Measurements from ENCODE around the gene TRPC4.

TRPC4 gene

DNA sequence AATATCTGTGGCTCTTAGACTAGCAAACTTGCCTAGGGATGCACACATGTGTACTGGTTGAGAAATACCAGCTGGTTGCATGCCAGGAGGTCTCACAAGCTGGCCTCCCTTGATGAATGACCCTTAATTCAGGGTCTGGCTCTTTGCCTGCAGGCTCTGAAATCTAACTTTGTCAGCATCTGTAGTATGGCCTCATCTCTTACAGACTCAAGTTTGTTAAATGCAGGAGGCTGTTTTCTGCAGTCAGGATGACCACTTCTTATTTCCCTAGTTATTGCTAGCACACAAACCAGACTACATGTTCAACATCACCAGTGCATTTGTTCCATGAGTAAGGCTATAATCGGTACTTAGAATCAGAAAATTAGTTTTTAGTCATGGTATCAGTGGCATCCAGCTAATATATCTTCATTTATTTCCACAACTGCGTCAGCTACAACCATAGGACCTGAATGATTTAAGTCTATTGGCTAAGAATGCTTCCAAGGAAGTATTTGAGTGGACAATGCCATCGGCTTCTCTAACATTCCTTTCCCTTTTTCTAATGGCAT is 247.7 kb downstream of the TRPC4 start:
- no peaks in the 10 kb centered on the region for H3K9me3 ChIP-seq (ENCODE audit: control insufficient read depth in 5 of 5, low read length in 5 of 5)
- no peak overlapping the region for H3K27ac ChIP-seq (ENCODE audit: low read depth, low read length)
- no peaks in the 10 kb centered on the region for H3K36me3 ChIP-seq (ENCODE audit: control insufficient read depth in 5 of 5, insufficient read depth in 5 of 5, low read length in 5 of 5)
- H3K4me1 ChIP-seq (ENCODE audit: control insufficient read depth in 5 of 5, insufficient read depth in 5 of 5, low read length in 5 of 5) = peaks cover 0 to 10% (median 7%) of the 10 kb centered on the region in 5 donors
- no peak overlapping the region for H3K9ac ChIP-seq (ENCODE audit: low read length in 5 of 5)
- no peaks in the 10 kb centered on the region for H3K27me3 ChIP-seq (ENCODE audit: control insufficient read depth in 5 of 5, insufficient read depth in 4 of 5, low read length in 5 of 5)
- no peak overlapping the region for H3K4me3 ChIP-seq (ENCODE audit: low read depth in 1 of 5, low read length in 5 of 5)

DNA sequence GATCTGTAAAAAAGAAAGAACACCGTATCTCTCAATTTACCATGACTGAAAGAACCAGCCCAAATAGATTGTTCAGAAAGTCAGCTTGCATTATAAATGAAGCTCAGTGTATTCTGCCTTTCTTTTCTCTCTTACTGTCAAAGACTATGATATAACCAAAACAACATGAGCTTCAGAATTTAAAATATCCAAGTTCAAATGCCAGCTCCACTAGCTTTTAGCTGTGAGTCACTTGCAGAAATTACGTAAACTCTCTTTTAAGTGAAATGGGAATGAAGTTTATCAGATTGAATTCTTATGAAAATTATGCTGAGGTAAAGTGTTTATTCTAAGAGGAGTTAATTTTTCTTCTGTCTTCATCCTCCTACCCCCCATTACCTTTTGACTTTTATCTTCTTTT is 251.0 kb downstream of the TRPC4 start:
- H3K36me3 ChIP-seq (ENCODE audit: control insufficient read depth in 5 of 5, insufficient read depth in 5 of 5, low read length in 5 of 5) = no peaks in the 10 kb centered on the region
- H3K27me3 ChIP-seq (ENCODE audit: control insufficient read depth in 5 of 5, insufficient read depth in 4 of 5, low read length in 5 of 5) = no peaks in the 10 kb centered on the region
- peaks cover 0 to 10% (median 7%) of the 10 kb centered on the region in 5 donors for H3K4me1 ChIP-seq (ENCODE audit: control insufficient read depth in 5 of 5, insufficient read depth in 5 of 5, low read length in 5 of 5)
- H3K9ac ChIP-seq (ENCODE audit: low read length in 5 of 5) = no peak overlapping the region
- H3K27ac ChIP-seq (ENCODE audit: low read depth, low read length) = no peak overlapping the region
- no peak overlapping the region for H3K4me3 ChIP-seq (ENCODE audit: low read depth in 1 of 5, low read length in 5 of 5)
- H3K9me3 ChIP-seq (ENCODE audit: control insufficient read depth in 5 of 5, low read length in 5 of 5) = no peaks in the 10 kb centered on the region

DNA sequence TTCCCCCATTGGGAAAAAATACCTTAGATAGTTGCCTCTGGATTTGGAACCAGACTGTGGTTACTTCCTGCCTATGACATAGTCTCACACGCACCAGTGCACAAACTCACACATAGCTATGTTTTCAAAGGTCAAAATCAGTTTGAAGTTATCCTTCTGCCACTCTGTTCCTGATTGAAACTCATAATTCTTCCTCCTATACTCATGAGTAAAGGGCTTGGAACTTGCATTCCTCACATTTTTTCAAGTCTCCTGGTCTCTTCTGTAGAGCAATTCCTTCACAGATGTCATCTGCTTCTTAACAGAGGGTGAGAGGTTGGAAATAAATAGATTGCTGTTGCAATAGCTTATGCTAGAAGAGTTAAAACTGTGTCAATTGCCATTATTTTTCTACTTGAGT is 252.4 kb downstream of the TRPC4 start:
- H3K27ac ChIP-seq (ENCODE audit: low read depth, low read length) = no peak overlapping the region
- peaks cover 0 to 10% (median 7%) of the 10 kb centered on the region in 5 donors for H3K4me1 ChIP-seq (ENCODE audit: control insufficient read depth in 5 of 5, insufficient read depth in 5 of 5, low read length in 5 of 5)
- H3K36me3 ChIP-seq (ENCODE audit: control insufficient read depth in 5 of 5, insufficient read depth in 5 of 5, low read length in 5 of 5) = no peaks in the 10 kb centered on the region
- H3K9me3 ChIP-seq (ENCODE audit: control insufficient read depth in 5 of 5, low read length in 5 of 5) = no peaks in the 10 kb centered on the region
- no peaks in the 10 kb centered on the region for H3K27me3 ChIP-seq (ENCODE audit: control insufficient read depth in 5 of 5, insufficient read depth in 4 of 5, low read length in 5 of 5)
- no peak overlapping the region for H3K4me3 ChIP-seq (ENCODE audit: low read depth in 1 of 5, low read length in 5 of 5)
- H3K9ac ChIP-seq (ENCODE audit: low read length in 5 of 5) = no peak overlapping the region

DNA sequence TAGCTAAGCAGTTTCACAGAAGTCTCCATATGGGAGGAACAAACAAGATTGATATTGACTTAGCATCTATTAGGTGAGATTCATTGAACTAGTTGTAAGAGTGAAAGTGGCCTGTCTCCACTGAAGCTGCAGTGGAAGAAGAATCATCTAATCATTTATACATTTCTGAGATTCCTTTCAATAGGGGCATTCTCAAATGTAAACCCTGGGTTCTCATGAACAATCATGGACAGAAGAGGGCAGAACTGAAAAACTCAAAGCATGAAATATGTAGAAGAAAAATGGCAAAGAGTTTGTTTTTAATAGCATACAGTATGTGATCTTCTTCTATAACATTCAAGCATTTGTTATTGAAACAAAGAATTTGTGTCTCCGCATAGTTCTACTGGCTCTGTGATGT is 253.4 kb downstream of the TRPC4 start:
- H3K36me3 ChIP-seq (ENCODE audit: control insufficient read depth in 5 of 5, insufficient read depth in 5 of 5, low read length in 5 of 5) = no peaks in the 10 kb centered on the region
- no peaks in the 10 kb centered on the region for H3K27me3 ChIP-seq (ENCODE audit: control insufficient read depth in 5 of 5, insufficient read depth in 4 of 5, low read length in 5 of 5)
- no peak overlapping the region for H3K9ac ChIP-seq (ENCODE audit: low read length in 5 of 5)
- no peak overlapping the region for H3K4me3 ChIP-seq (ENCODE audit: low read depth in 1 of 5, low read length in 5 of 5)
- no peak overlapping the region for H3K27ac ChIP-seq (ENCODE audit: low read depth, low read length)
- no peaks in the 10 kb centered on the region for H3K9me3 ChIP-seq (ENCODE audit: control insufficient read depth in 5 of 5, low read length in 5 of 5)
- peaks cover 0 to 10% (median 5%) of the 10 kb centered on the region in 5 donors for H3K4me1 ChIP-seq (ENCODE audit: control insufficient read depth in 5 of 5, insufficient read depth in 5 of 5, low read length in 5 of 5)

DNA sequence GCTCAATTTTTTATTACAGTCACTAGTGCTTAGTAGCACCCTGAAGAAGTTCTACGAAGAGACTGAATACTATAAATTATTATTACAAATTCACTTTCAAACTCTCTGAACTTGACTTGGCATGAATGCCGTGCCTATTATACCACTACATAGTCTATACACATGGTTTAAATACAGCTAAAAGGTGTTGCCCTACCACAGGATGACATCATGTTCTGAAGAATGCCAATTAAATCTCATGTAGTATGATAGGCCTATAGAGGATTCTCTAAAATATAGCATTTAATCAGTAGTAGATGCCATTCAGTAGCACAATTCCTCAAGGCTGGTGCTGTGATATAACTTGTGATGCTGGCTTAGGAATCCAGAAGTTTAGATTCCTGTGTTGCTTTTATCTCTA is 254.3 kb downstream of the TRPC4 start:
- H3K4me3 ChIP-seq (ENCODE audit: low read depth in 1 of 5, low read length in 5 of 5) = no peak overlapping the region
- no peaks in the 10 kb centered on the region for H3K36me3 ChIP-seq (ENCODE audit: control insufficient read depth in 5 of 5, insufficient read depth in 5 of 5, low read length in 5 of 5)
- no peak overlapping the region for H3K9ac ChIP-seq (ENCODE audit: low read length in 5 of 5)
- no peaks in the 10 kb centered on the region for H3K27me3 ChIP-seq (ENCODE audit: control insufficient read depth in 5 of 5, insufficient read depth in 4 of 5, low read length in 5 of 5)
- no peak overlapping the region for H3K27ac ChIP-seq (ENCODE audit: low read depth, low read length)
- H3K4me1 ChIP-seq (ENCODE audit: control insufficient read depth in 5 of 5, insufficient read depth in 5 of 5, low read length in 5 of 5) = peaks cover 0 to 10% (median 5%) of the 10 kb centered on the region in 5 donors
- no peaks in the 10 kb centered on the region for H3K9me3 ChIP-seq (ENCODE audit: control insufficient read depth in 5 of 5, low read length in 5 of 5)

DNA sequence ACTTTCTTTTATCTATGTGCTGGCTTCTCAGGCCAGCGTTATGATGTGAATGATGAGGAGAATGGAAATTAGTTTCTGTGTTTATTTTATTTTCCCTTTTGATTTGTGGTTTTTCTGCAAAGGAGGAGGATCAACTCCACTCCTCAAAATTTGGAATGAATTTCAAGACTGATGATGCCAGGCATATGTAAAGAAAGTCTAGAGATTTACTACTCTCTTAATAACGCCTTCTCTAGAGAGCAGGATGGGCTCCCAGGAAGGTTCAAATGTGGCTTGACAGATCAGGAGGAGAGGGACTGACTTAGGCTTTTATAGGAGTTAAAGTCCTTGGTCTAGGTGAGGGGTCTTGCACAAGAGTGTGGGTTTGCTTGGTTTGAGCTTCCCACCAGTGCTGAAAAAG is 255.9 kb downstream of the TRPC4 start:
- no peaks in the 10 kb centered on the region for H3K27me3 ChIP-seq (ENCODE audit: control insufficient read depth in 5 of 5, insufficient read depth in 4 of 5, low read length in 5 of 5)

DNA sequence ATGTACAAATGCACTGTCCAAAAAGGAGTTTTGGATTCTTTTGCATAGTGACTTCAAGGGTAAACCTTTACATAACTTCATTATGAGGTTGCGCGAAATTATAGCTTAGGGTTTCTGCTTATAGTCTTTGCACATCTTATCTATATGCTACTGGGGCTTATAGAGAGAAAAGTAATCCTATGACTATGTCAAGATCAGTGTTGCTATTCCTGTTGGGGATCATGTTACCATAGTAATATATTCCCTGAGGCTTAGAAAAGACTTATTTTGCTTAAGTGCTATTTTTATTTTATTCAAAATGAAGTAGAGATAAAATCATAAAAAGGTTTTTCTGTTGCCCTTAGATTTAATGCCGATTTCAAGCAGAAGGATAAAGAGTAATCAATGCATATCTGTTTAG is 256.3 kb downstream of the TRPC4 start:
- Histone ChIP-seq H3K4me3 (ENCODE audit: low read depth in 1 of 5, low read length in 5 of 5) (no peak overlapping the region), H3K9ac (ENCODE audit: low read length in 5 of 5) (no peak overlapping the region), H3K9me3 (ENCODE audit: control insufficient read depth in 5 of 5, low read length in 5 of 5) (no peaks in the 10 kb centered on the region), H3K36me3 (ENCODE audit: control insufficient read depth in 5 of 5, insufficient read depth in 5 of 5, low read length in 5 of 5) (no peaks in the 10 kb centered on the region), H3K27ac (ENCODE audit: low read depth, low read length) (no peak overlapping the region), H3K4me1 (ENCODE audit: control insufficient read depth in 5 of 5, insufficient read depth in 5 of 5, low read length in 5 of 5) (peaks cover 0 to 7% (median 5%) of the 10 kb centered on the region in 5 donors), H3K27me3 (ENCODE audit: control insufficient read depth in 5 of 5, insufficient read depth in 4 of 5, low read length in 5 of 5) (no peaks in the 10 kb centered on the region)

More for the DNA sequence above, 255.9 kb downstream of the TRPC4 start:
- H3K27ac ChIP-seq (ENCODE audit: low read depth, low read length) = no peak overlapping the region
- H3K36me3 ChIP-seq (ENCODE audit: control insufficient read depth in 5 of 5, insufficient read depth in 5 of 5, low read length in 5 of 5) = no peaks in the 10 kb centered on the region
- H3K9ac ChIP-seq (ENCODE audit: low read length in 5 of 5) = no peak overlapping the region
- no peaks in the 10 kb centered on the region for H3K9me3 ChIP-seq (ENCODE audit: control insufficient read depth in 5 of 5, low read length in 5 of 5)
- H3K4me3 ChIP-seq (ENCODE audit: low read depth in 1 of 5, low read length in 5 of 5) = no peak overlapping the region
- H3K4me1 ChIP-seq (ENCODE audit: control insufficient read depth in 5 of 5, insufficient read depth in 5 of 5, low read length in 5 of 5) = peaks cover 0 to 10% (median 5%) of the 10 kb centered on the region in 5 donors

DNA sequence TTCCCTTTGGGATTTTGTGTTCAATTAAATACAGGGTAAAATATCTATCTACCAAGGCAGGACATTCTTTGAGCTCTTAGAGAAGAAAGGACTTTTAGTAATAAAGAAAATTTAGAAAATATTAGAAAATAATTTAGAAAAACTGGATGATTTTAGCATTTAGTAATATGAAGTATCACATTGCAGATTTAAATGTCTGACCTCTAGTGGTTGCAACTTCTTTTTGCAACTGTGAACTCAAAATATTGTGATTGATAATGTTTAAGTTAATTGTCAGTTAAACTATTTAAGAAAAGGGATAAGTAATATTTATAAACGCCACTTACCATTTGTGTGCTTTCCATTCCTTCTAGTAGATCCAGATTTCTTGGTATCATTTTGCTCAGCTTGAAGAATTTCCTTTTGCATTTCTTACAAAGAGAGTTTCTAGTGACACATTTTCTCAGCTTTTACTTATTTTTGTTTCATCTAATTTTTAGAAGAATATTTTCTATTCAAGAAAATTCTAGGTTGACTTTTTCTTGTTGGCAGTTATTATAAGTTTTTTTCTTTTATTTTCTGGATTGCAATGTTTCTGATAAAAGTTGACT is 260.7 kb downstream of the TRPC4 start:
- no peak overlapping the region for H3K4me3 ChIP-seq (ENCODE audit: low read depth in 1 of 5, low read length in 5 of 5)
- H3K9ac ChIP-seq (ENCODE audit: low read length in 5 of 5) = no peak overlapping the region
- no peaks in the 10 kb centered on the region for H3K36me3 ChIP-seq (ENCODE audit: control insufficient read depth in 5 of 5, insufficient read depth in 5 of 5, low read length in 5 of 5)
- H3K27ac ChIP-seq (ENCODE audit: low read depth, low read length) = no peak overlapping the region
- no peaks in the 10 kb centered on the region for H3K4me1 ChIP-seq (ENCODE audit: control insufficient read depth in 5 of 5, insufficient read depth in 5 of 5, low read length in 5 of 5)
- H3K9me3 ChIP-seq (ENCODE audit: control insufficient read depth in 5 of 5, low read length in 5 of 5) = no peaks in the 10 kb centered on the region
- no peaks in the 10 kb centered on the region for H3K27me3 ChIP-seq (ENCODE audit: control insufficient read depth in 5 of 5, insufficient read depth in 4 of 5, low read length in 5 of 5)

DNA sequence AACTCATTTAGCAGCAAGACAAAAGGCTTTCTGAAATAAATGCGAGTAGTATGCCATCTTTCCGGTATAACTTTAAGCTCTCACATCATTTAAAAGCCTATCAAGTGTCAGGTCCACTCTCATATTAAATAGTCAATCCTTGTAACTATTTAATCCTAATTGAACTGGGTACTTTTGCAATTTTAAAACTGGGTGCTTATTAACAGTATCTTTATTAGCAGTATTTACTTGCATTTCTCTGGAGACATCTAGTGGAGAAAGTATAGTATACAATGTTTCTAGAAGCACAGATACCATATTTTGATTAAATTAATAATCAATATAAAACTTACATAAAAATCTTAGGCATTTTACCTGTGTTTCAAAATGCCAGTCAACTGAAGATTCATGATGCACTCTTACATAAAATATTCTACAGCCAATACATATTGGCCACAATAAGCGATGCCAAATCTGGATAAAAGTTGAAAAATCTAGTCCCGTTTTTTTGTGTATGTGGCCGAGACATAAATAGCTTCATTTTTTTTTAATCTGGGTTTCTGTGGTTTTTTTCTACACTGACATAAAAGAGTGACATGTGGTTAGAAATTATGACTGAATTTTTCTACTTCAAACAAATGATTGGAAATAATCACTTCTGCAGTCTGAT is 266.7 kb downstream of the TRPC4 start:
- Histone ChIP-seq H3K27ac (ENCODE audit: low read depth, low read length) (no peak overlapping the region), H3K9ac (ENCODE audit: low read length in 5 of 5) (no peak overlapping the region), H3K4me3 (ENCODE audit: low read depth in 1 of 5, low read length in 5 of 5) (no peak overlapping the region), H3K9me3 (ENCODE audit: control insufficient read depth in 5 of 5, low read length in 5 of 5) (no peaks in the 10 kb centered on the region), H3K27me3 (ENCODE audit: control insufficient read depth in 5 of 5, insufficient read depth in 4 of 5, low read length in 5 of 5) (no peaks in the 10 kb centered on the region), H3K36me3 (ENCODE audit: control insufficient read depth in 5 of 5, insufficient read depth in 5 of 5, low read length in 5 of 5) (no peaks in the 10 kb centered on the region), H3K4me1 (ENCODE audit: control insufficient read depth in 5 of 5, insufficient read depth in 5 of 5, low read length in 5 of 5) (no peaks in the 10 kb centered on the region)

DNA sequence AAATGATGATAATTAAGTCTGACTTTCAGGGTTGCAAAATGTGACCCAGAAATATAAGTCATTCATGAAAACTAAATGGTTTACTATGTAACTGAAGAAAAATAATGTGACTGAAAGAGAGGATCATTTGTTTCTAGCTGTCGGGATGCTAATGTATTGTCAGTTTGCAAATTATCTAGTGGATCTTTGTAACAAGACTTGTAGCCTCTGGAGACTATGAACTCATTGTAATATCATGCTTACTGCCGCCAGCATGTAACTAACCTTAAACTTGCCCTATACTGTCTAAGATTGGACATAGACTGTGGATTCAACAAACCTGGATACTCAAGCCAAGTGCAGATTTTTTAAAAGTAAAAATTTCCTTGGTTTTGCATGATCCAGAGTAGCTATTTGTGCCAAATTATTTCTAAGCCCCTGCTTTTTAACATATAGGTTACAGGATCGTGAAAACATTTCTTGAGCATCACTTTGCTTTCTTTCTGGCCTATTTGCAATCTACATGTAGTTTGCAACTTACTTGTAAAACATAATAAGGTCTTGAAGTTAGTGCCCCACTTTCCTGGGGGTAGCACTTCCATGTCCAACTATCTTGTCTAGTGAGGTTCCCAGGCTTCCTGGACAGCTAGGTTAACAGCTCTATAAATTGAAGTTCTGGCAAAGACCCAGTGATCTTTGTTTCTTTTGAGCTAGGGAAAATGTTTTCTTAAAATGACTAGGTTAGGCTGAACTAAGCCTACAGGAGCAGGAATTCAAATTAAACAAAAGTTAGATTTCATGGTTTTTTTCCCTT is 267.7 kb downstream of the TRPC4 start:
- no peaks in the 10 kb centered on the region for H3K36me3 ChIP-seq (ENCODE audit: control insufficient read depth in 5 of 5, insufficient read depth in 5 of 5, low read length in 5 of 5)
- no peaks in the 10 kb centered on the region for H3K4me1 ChIP-seq (ENCODE audit: control insufficient read depth in 5 of 5, insufficient read depth in 5 of 5, low read length in 5 of 5)
- H3K9ac ChIP-seq (ENCODE audit: low read length in 5 of 5) = no peak overlapping the region
- H3K27ac ChIP-seq (ENCODE audit: low read depth, low read length) = no peak overlapping the region
- no peak overlapping the region for H3K4me3 ChIP-seq (ENCODE audit: low read depth in 1 of 5, low read length in 5 of 5)
- no peaks in the 10 kb centered on the region for H3K9me3 ChIP-seq (ENCODE audit: control insufficient read depth in 5 of 5, low read length in 5 of 5)
- no peaks in the 10 kb centered on the region for H3K27me3 ChIP-seq (ENCODE audit: control insufficient read depth in 5 of 5, insufficient read depth in 4 of 5, low read length in 5 of 5)
